Posterior vena cava (tissue), 2 donors: ENCODE data around the gene LMNB1. TPM values are rescaled to one million over a fixed set of nuclear protein-coding genes. Genes with fewer than 3 reads are reported as not detected.
"Not testable (repeated sequence)": the region's sequence is repeated elsewhere in the genome, so short reads cannot be mapped to it uniquely, and the experiment has no call there.

Experiments used
- DNase-seq: peaks from one replicate; pipeline ENCODE4 v3.0.0-alpha.2; 2020; ENCODE audit warnings: low spot score
- intact Hi-C, 2 donors: fragments of 100-400 bp; cut with DNase I; formaldehyde crosslinking; loops; one replicate each; pipeline versions ENCODE4 v1.14.1 to v1.14.2; 2022 to 2023
- total RNA-seq, 2 donors: library from RNA; stranded (reverse); fragmentation: NEBNext Ultra II Directional; extraction: Animal tissue kit (Norgen Biotek cat#: 25700); gene quantifications; one replicate each; pipeline ENCODE4 v1.2.1, GENCODE V29; 2021
- donor health status: DM: yes; HTN: yes; CAD: no.
- donor health status: DM: yes; HTN: yes; CAD: no.

The LMNB1 gene
- total RNA-seq, 2 donors from 2014 or later = 4.4 to 5.7 TPM

DNA sequence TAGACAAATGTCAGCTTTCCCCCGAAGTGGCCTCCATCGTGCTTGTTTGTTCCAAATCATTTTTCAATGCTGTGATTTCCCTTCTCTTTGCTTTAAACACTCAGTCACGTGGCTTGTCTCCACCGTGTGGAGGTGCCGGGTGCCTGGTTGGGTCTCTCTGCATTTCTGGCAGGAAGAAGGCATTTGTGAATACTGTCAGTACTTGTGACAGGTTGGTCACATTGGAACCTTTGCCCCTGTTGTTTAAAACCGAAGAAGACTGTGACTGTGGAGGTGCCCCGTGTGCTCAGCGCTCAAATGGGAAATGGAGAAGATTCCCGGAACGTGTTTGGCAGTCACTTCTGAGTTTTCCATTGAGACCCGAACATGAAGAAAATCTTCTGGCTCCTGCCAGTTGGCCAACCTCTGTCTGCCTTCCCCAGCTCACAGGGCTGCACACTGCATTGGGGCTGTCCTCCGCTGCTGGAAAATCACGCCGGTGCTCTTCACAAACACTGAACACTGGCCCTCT lies 74.6 kb downstream of the LMNB1 start:
- peak; percentile 89 for DNase-seq
- intact Hi-C loops = no loop called here

DNA sequence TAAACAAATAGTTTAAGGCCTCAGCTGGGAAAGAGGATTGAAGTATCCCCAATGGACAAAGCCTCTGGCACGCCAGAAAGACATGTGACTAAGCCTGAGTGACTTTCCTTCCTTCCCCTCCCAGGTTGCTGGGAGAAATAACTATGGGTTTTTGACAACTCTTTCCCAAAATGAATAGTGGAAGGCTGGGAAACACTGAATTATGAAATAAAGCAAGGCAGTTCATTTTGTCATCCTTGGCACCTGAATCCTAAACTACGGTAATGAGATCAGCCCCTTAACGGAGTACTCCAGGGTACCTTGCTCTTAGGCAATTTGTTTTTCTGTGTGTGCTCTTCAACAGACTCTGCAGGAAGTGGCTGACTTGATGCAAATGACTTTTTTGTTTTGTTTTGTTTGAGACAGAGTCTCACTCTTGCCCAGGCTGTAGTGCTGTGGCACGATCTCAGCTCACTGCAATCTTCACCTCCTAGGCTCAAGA lies 75.2 kb downstream of the LMNB1 start:
- intact Hi-C loops = no loop called here
- DNase-seq = no peak

DNA sequence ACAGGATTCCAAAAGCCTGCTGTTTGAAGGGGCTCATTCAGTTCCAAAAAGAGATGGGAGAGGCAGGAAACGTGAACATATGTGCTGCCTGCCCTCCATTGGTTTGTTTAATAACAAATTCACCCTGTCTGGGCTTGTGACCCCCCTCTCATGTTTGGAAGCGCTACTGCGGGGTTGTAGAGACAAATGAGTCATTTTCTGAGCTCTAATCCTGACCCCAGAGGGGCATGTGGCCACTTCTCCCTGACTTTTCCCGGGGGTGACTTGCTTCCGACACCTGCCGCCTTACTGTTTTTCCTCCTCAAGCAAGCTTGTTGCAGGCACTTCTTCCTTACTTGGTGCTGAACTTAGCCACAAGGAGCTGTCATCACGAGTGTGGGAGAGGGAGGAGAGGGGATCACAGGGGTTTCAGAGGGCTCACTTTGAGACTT lies 75.9 kb downstream of the LMNB1 start:
- intact Hi-C loops = no loop called here
- DNase-seq = no peak

DNA sequence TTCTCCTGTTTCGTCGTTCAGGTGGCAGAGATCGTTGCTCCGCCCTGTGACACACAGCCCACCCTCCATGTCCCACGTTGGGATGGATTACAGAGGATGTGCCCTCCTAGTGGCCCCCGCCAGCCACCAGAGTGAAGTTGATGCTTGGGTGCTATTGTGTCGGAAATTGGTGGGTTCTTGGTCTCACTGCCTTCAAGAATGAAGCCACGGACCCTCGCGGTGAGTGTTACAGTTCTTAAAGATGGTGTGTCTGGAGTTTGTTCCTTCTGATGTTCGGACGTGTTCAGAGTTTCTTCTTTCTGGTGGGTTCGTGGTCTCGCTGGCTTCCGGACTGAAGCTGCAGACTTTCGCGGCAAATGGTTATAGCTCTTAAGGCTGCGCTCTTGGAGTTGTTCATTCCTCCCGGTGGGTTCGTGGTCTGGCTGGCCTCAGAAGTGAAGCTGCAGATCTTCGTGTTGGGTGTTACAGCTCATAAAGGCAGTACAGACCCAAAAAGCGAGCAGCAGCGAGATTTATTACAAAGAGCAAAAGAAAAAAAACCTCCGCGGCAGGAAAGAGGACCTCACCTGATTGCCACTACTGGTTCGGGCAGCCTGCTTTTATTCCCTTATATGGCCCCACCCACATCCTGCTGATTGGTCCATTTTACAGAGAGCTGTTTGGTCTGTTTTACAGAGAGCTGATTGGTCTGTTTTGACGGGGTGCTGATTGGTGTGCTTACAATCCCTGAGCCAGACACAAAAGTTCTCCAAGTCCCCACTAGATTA lies 76.8 kb downstream of the LMNB1 start:
- intact Hi-C loops, DNase-seq: not testable (repeated sequence)

DNA sequence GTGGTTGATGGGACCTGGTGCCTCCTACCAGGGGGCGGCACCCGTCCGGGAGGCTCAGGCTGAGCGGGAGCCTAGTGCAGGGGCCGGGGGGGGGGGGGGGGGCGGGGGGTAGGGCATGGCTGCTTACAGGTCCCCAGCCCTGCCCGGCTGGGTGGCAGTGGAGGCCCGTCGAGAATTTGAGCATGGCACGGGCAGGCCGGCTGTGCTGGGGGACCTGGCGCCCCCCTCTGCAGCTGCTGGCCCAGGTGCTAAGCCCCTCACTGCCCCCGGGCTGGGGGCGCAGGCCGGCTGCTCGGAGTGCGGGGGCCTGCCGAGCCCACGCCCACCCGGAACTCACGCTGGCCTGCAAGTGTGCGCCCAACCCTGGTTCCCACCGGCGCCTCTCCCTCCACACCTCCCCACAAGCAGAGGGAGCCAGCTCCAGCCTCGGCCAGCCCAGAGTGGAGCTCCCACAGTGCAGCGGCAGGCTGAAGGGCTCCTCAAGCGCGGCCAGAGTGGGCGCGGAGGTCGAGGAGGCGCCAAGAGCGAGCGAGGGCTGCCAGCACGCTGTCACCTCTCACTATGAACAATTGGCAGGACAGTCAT lies 77.7 kb downstream of the LMNB1 start:
- no peak for DNase-seq
- intact Hi-C loops = no loop called here

DNA sequence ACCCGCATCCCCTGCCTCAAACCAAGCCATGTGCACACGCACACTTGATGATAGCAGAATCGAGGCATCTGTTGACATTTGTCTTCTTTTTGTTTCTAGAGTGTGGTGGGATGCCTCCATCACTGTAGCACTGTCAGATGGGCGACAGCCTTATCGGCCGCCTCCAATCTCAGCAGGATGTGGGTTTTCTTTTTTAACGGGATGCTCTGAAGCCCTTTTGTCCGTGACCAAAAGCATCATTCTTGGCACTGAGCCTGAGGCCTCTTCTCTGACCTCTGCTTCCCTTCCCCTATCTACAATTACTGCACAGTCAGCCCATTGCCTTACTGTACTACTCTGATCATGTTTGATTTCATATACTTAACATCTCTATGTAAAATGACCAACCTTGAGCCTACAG lies 78.3 kb downstream of the LMNB1 start:
- no peak for DNase-seq
- intact Hi-C loops = no loop called here

DNA sequence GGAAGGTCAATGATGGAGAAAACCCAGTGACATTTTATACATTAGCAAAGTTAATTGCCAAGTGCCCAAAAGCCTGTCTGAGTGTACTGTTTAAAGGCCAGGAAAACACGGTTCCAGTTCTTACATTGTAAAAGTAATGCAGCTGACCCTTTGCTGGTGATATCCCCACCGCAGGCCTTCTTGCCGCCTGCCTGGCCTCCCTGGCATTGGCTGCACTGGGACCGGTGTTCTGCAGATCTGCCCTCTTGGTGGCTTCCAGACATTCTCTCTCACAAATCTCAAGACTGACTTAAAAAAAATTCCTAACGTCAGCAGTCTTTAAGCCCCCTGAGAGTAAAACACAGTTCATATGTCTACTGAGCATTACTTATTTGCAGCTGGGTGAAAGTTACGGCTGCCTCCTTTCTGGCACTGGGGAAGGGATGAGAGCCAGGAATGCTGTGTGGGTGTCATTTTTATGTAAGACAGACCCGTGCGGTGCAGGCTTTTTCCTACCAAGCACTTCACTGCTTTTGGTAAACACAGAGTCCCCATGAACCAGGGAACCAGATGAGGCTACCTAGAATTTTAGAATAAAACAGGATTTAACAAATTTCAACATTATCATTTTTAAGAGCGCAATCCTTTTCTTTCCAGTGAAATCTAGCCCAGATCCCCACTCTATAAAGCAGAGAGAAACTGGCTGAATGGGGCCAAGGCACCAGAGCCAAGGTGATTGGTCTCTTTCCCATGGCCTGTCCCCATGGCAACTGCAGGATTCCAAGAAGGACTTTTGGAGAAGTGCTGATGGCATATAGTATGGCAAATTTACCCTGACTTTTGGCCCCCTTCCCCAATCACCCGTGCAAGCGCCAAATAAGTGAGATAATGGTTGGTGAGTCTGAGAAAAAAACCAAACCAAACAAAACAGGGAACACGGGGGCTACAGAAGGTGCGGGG lies 80.8 kb downstream of the LMNB1 start:
- intact Hi-C loops = no loop called here

DNA sequence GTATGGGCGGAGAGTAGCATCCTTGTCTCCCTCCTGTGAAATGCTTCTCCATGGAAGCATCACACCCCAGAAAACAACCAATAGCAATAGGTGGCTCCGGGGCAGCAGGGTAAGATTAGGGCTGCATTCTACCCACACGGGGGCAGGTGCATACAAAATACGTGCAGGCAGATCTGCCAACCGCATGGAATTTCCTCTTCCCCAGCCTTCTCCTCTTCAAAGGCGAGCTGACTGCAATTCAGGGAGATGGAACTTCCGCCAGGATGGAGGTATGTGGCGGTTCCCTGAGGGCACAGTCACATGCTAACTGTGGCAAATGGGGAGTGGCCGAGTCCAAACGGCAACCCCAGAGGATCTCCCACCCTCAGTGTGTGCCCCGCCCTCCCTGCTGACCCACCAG lies 81.5 kb downstream of the LMNB1 start:
- DNase-seq = no peak
- intact Hi-C loops = no loop called here

More for the DNA sequence above, 80.8 kb downstream of the LMNB1 start:
- no peak for DNase-seq

DNA sequence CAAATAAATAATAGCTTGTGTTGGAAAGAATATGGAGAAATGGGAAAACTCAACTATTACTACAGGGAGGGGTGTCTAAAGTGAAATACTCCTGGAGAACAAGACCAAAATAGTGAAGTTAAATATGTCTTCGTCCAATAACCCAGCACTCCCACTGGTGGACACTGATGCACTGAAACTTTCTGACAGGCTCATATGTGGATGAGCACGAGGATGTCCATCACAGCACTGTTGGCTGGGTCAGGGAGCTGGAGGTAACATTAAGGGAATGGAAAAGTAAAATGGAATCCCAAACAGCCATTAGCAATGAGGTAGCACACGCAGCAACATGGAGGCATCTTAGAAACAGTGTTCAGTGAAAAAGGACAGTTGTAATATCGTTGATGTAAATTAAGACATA lies 86.5 kb downstream of the LMNB1 start:
- intact Hi-C loops = no loop called here

DNA sequence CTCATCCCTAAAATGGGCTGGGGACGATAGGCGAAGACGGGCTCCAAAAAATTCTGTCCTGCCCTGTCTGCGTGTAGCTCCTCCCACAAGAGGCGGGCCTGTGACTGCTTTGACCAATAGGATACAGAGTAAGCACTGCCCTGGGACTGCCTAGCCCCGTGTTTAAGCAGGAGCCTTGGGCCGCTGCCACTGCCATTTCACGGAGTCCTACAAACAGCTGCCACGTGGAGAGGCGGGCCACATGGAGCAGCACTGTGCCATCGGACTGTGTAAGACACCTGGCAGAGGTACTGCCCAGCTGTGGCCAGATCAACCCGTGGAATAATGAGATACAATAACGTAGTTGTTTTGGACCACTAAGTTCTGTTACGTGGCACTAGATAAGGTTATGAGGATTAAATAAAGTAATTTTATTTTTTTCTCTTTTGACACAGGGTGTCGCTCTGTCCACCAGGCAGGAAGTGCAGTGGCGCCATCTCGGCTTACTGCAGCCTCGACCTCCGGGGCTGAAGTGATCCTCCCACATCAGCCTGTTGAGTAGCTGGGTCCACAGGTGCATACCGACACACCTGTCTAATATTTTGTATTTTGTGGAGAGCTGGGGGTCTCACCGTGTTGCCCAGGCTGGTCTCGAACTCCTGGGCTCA lies 87.2 kb downstream of the LMNB1 start:
- intact Hi-C loops = no loop called here
- no peak for DNase-seq

More for the DNA sequence above, 86.5 kb downstream of the LMNB1 start:
- DNase-seq = no peak

DNA sequence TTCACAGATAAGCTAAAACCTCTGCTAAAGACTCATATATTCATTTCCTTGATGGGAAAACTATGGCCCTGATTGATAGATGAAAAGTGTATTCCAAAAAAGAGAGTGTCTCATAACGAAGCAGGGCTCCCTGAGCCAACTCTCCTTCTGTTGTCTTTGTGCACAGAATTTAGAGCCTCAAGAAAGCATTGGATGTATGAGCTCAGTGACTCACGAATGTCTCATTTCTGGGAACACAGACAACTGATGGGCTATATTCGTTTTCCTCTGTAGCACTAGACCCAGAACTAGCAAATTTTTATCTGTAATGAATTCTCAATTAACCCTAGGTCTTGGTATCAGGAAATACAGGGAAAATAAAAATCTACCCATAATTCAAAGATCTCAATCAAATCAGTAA lies 88.4 kb downstream of the LMNB1 start:
- intact Hi-C loops = no loop called here
- no peak for DNase-seq

DNA sequence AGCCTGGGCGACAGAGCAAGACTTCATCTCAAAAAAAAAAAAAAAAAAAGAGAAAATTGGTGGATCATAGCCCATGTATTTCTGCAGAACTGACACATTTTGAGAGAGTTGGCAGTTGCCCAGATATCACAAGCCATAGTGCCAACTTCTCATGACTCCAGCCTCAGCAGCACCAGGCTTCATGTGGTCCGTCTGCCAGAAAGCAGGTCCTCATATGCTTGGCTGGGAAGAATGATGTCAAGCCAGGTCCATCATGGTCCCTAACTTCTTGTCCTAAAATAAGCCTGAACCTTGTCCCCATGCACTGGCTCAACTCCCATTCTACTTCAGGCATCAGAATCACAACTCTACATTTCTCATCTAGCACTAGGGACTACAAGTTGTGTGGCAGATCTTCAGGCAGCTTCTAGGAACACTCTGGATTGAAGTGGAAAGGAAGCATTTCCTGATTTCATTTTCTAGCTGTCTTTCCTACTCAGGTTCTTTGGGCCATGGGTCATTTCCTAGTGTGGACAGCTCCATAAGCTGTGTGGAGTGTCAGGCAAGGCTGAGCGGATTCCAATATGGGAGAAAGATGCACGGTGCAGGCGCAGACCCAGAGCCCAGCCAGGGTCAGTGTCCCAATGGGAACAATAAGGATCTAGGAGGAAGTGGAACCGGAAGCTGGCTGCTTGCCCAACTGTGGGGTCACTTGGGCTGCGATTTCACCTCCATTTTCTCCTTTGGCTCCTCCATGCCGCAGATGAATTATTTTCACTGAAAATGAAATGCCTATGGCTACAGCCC lies 90.1 kb downstream of the LMNB1 start:
- intact Hi-C loops = no loop called here
- DNase-seq = no peak

DNA sequence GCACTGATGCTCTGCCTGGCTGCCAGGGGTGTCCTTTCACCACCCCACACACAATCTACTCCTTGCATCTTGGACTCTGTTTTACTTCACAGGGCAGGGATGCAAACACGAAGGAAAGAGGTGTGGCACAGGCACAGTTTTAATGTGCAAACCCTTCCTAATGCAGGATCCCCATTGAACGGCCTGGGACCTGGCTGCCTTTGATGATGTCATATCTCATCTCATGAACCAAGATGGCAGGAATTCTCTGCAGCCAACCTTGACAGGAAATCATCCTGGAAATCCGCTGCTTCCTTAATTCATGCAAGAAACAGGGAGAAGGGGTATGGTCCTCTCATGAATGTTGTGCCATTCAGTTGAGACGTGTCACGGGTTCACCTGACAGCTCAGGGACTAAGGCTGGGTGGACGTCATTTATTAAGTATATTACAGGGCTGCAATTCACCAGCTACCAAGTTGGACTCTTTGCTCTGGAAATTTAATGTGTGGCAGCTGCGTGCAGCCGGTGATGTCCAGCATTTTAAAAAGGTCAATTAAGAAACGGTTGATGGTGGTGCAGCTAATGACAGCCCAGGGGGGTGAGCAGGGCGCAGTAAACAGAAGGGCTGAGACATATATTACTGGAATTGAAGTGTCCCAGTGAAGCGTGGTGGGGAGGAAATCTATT lies 91.5 kb downstream of the LMNB1 start:
- no peak for DNase-seq
- intact Hi-C loops = no loop called here

DNA sequence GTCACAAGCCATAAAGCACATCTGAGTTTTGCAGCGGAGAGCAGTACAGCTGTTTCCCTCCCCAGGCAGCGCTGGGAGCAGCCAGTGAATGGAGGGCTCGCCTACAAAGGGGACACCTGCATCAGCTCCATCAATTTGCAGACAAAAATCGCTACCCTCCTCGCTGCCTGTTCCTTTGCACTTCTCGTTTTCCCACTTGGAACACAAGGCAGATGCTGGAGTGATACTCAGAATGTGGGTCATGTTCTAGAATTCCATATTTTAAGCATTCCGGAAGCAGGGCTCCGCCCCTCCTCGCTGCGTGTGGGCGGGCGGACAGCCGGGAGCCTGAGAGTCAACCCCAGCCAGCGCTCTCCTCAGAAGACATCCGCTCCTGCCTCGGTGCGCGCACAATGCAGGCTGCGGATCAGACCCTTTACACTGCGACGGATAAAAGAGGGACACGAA lies 92.1 kb downstream of the LMNB1 start:
- intact Hi-C loops = no loop called here

DNA sequence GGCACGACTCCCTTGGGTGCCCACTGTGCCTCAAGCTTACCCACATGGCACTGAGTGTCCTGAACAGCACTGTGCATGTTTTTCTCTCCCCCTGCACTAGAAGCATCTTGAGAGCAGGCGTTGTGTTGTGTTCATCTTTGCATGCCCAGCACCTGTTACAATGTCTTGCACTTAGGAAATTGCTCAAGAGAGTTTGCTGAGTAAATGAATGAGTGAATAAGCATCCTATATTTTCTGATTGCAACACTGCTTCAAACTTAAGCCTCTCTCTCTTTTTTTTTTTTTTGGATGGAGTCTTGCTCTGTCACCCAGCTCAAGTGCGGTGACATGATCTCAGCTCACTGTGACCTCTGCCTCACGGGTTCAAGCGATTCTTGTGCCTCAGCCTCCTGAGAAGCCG lies 94.5 kb downstream of the LMNB1 start:
- no peak for DNase-seq
- intact Hi-C loops = no loop called here

More for the DNA sequence above, 92.1 kb downstream of the LMNB1 start:
- no peak for DNase-seq

DNA sequence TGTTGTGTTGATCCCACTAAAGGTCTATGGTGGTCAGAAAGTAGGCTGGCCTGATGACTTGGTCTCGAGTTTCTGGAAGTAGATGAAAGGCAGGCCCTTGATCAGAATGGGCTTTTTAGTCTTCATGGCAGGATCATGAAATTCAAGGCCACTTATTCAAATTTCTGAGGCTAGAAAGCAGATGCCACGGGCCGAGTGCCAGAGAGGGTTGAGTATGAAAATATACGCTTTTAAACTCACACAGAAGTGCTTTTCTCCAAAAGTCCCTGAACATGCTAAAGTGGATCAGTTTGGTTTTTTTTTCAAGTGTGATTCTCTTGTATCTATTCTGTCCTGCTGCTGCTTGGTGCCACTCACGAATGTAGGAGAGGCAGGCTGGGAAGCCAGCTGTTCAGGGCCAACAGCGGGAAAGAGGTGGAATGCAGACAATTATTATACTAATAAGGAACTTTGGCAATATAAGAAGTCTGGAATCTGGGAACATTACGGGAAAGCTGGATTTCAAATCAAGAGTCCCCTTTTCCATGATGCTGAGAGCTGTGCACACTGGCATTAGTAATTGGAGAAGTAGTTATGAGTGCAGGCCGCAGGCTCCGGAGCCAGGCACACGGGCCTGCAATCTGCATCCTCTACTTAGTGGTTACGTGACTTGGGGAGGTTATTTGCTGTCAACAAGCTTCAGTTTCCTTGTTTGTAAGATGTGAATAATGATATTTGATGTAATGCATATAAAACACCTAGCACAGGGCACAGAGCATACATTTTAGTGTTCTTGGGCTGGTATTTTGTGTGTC lies 95.8 kb downstream of the LMNB1 start:
- intact Hi-C loops = no loop called here
- DNase-seq = no peak

DNA sequence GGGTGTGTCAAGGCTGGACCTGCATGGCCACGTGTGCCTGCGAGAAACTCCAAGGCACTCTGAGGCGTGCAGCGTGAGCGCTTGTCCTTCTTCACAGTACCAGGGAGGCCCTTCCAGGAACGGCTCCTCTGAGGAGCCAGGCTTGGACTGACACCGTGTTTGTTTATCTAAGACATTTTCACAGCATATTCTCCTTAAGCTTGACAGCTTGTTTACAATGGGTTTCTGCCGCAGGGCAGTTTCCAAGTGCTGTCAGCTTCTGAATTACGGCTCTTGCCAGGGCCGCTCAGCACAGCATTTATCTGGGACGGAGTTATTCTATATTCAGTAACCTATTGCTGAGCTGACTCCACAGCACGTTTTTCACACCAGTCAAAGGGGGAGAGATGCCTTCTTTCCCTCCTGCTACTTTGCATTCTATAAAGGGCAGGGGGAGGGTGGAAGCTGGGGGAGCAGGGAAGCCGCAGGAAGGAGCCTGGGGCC lies 98.4 kb downstream of the LMNB1 start:
- intact Hi-C loops = loop anchor here in 1 of 2 donors (1.0 kb wide), 1 partner anchor 35 kb away; no protein-coding TSS in a partner anchor
- no peak for DNase-seq
